IMR-90 (cell line): ENCODE data around the gene MKKS. TPM values are rescaled to one million over a fixed set of nuclear protein-coding genes. Genes with fewer than 3 reads are reported as not detected.
A peak's percentile ranks its signal among the peaks of the same experiment; 100 is the strongest.

Experiments used
- ATAC-seq: fragments of 200-7000 bp; cut with Tn5 transposase; 2 replicates; pipeline ENCODE4 v1.9.1; 2020; ENCODE audit warnings: low read depth, mild to moderate bottlenecking, moderate library complexity
- BruUV-seq: library from RNA; stranded (reverse); fragments of 400-500 nt; replicated peaks from 2 replicates; lab custom pipeline; 2021; lab: Mats Ljungman, UMichigan
- CTCF ChIA-PET: fragments of 300-600 bp; formaldehyde crosslinking; extraction: SDS; loops from one replicate; lab custom pipeline; 2021; ENCODE audit warnings: antibody characterized with exemption; lab: Yijun Ruan, JAX
- POLR2A ChIA-PET: fragments of 300-600 bp; sonication (Branson Sonifier 250); formaldehyde crosslinking; loops from one replicate; lab custom pipeline; 2022; ENCODE audit warnings: antibody characterized with exemption; ENCODE audit not compliant: unreplicated experiment; lab: Charles Lee
- DNase-seq: peaks from one replicate; pipeline ENCODE4 v3.0.0; 2013
- H2AFZ ChIP-seq: replicated peaks from 2 replicates; pipeline ENCODE3; 2013; ENCODE audit warnings: low read length, mild to moderate bottlenecking; ENCODE audit not compliant: poor library complexity
- H2AK5ac ChIP-seq: 2 replicates; pipeline ENCODE4 v1.6.1; 2013; ENCODE audit warnings: low read depth, low read length, inconsistent platforms
- H2AK9ac ChIP-seq: replicated peaks from 2 replicates; pipeline ENCODE3; 2013; ENCODE audit warnings: mild to moderate bottlenecking, low read depth, low read length, moderate library complexity; ENCODE audit not compliant: poor library complexity
- H2BK120ac ChIP-seq: 2 replicates; pipeline ENCODE4 v1.6.1; 2013; ENCODE audit warnings: low read depth, low read length, inconsistent platforms
- H2BK15ac ChIP-seq: 3 replicates; pipeline ENCODE4 v1.6.1; 2013; ENCODE audit warnings: low read depth, low read length, inconsistent platforms
- H2BK20ac ChIP-seq: 2 replicates; pipeline ENCODE4 v1.6.1; 2013; ENCODE audit warnings: low read depth, mild to moderate bottlenecking, inconsistent platforms, low read length, moderate library complexity
- H2BK5ac ChIP-seq: 2 replicates; pipeline ENCODE4 v1.6.1; 2013; ENCODE audit warnings: mild to moderate bottlenecking, low read depth, low read length, inconsistent platforms; ENCODE audit not compliant: poor library complexity, severe bottlenecking
- H3K14ac ChIP-seq: replicated peaks from 2 replicates; pipeline ENCODE4 v1.6.1; 2013; ENCODE audit warnings: low read depth, low read length, inconsistent platforms
- H3K18ac ChIP-seq: 2 replicates; pipeline ENCODE4 v1.6.1; 2013; ENCODE audit warnings: low read depth, low read length, control low read depth
- H3K23ac ChIP-seq: 2 replicates; pipeline ENCODE4 v1.6.1; 2013; ENCODE audit warnings: low read depth, low read length, inconsistent platforms
- H3K27ac ChIP-seq: 2 replicates; pipeline ENCODE4 v1.5.1; 2013; ENCODE audit warnings: mild to moderate bottlenecking, control low read depth, low read length; ENCODE audit not compliant: insufficient read depth
- H3K27me3 ChIP-seq: 2 replicates; pipeline ENCODE4 v1.6.1; 2013; ENCODE audit warnings: low read length; ENCODE audit not compliant: control insufficient read depth, insufficient read depth
- H3K36me3 ChIP-seq: 2 replicates; pipeline ENCODE4 v1.6.1; 2013; ENCODE audit warnings: low read length, mixed read lengths; ENCODE audit not compliant: control insufficient read depth, insufficient read depth
- H3K4ac ChIP-seq: 2 replicates; pipeline ENCODE4 v1.6.1; 2013; ENCODE audit warnings: low read depth, low read length, inconsistent platforms
- H3K4me1 ChIP-seq: 2 replicates; pipeline ENCODE4 v1.6.1; 2013; ENCODE audit warnings: low read length, mixed read lengths; ENCODE audit not compliant: control insufficient read depth, insufficient read depth
- H3K4me2 ChIP-seq: 2 replicates; pipeline ENCODE4 v1.6.1; 2013; ENCODE audit warnings: low read depth, mild to moderate bottlenecking, control low read depth, low read length, moderate library complexity
- H3K4me3 ChIP-seq: 2 replicates; pipeline ENCODE4 v1.5.1; 2013; ENCODE audit warnings: low read depth, mild to moderate bottlenecking, control low read depth, low read length, moderate library complexity; ENCODE audit not compliant: insufficient read depth
- H3K56ac ChIP-seq: 2 replicates; pipeline ENCODE4 v1.6.1; 2013; ENCODE audit warnings: low read length, inconsistent platforms; ENCODE audit not compliant: insufficient read depth; ENCODE audit errors: extremely low read depth
- H3K79me1 ChIP-seq, 2 experiments: 2 replicates each; pipeline ENCODE4 v1.6.1; 2013; ENCODE audit warnings: low read length in 2 of 2, inconsistent platforms in 1 of 2, low read depth in 1 of 2
- H3K9ac ChIP-seq: 2 replicates; pipeline ENCODE4 v1.6.1; 2013; ENCODE audit warnings: low read depth, low read length, control low read depth
- H3K9me1 ChIP-seq: 2 replicates; pipeline ENCODE4 v1.6.1; 2013; ENCODE audit warnings: low read length, inconsistent platforms; ENCODE audit not compliant: insufficient read depth
- H3K9me3 ChIP-seq: 2 replicates; pipeline ENCODE4 v1.6.1; 2013; ENCODE audit warnings: low read length; ENCODE audit not compliant: control insufficient read depth, insufficient read depth
- H4K20me1 ChIP-seq: 2 replicates; pipeline ENCODE4 v1.6.1; 2013; ENCODE audit warnings: low read length, inconsistent platforms; ENCODE audit not compliant: insufficient read depth
- H4K5ac ChIP-seq: 2 replicates; pipeline ENCODE4 v1.6.1; 2013; ENCODE audit warnings: mild to moderate bottlenecking, low read depth, low read length, control low read depth
- H4K8ac ChIP-seq, 2 experiments: 2 replicates each; pipeline ENCODE4 v1.6.1; 2013; ENCODE audit warnings: low read depth in 2 of 2, low read length in 2 of 2, control low read depth in 1 of 2, inconsistent platforms in 1 of 2
- H4K91ac ChIP-seq: 2 replicates; pipeline ENCODE4 v1.6.1; 2013; ENCODE audit warnings: low read depth, low read length, inconsistent platforms; ENCODE audit not compliant: insufficient read depth
- BHLHE40 ChIP-seq: fragments of 150-350 bp; IDR thresholded peaks from 2 replicates; pipeline ENCODE4 v1.6.1; 2016; ENCODE audit warnings: mild to moderate bottlenecking, low read depth, low read length
- CEBPB ChIP-seq: IDR thresholded peaks from 2 replicates; pipeline ENCODE4 v1.6.1; 2012; ENCODE audit warnings: low read depth, low read length, improper control_type of control experiment
- CHD1 ChIP-seq: IDR thresholded peaks from 2 replicates; pipeline ENCODE4 v1.6.1; 2012; ENCODE audit warnings: low read depth, low read length, improper control_type of control experiment
- ELK1 ChIP-seq: fragments of 150-350 bp; IDR thresholded peaks from 2 replicates; pipeline ENCODE4 v1.6.1; 2016; ENCODE audit warnings: low read depth, mild to moderate bottlenecking, low read length, moderate library complexity, borderline replicate concordance
- RCOR1 ChIP-seq: IDR thresholded peaks from 2 replicates; pipeline ENCODE4 v1.6.1; 2012; ENCODE audit warnings: mild to moderate bottlenecking, low read length, improper control_type of control experiment; ENCODE audit not compliant: insufficient replicate concordance
- SMC3 ChIP-seq: fragments of 150-350 bp; IDR thresholded peaks from 2 replicates; pipeline ENCODE4 v1.6.1; 2016; ENCODE audit warnings: low read depth, mild to moderate bottlenecking, antibody characterized with exemption, low read length, moderate library complexity
- USF2 ChIP-seq: fragments of 150-350 bp; IDR thresholded peaks from 2 replicates; pipeline ENCODE4 v1.6.1; 2017; ENCODE audit warnings: mild to moderate bottlenecking, antibody characterized with exemption, low read length, low read depth
- WGBS, 2 experiments: methylation state at CpG; one replicate each; pipeline versions ENCODE4 v1.1.5 to v1.1.7; 2013; ENCODE audit warnings: missing lambda C conversion rate in 2 of 2; ENCODE audit not compliant: insufficient read length in 1 of 2; ENCODE audit errors: extremely low coverage in 2 of 2; 5-methylcytosine and 5-hydroxymethylcytosine counted together
- dilution Hi-C: fragments of 300-500 bp; cut with HindIII; formaldehyde crosslinking; loops from one replicate; pipeline ENCODE4 v1.14.3; 2018; ENCODE audit warnings: low sequenced_read_pairs; ENCODE audit not compliant: unreplicated experiment
- in situ Hi-C: fragments of 300-500 bp; cut with MboI; formaldehyde crosslinking; loops from 3 replicates; pipeline ENCODE4 v1.14.3; 2019; ENCODE audit warnings: low sequenced_read_pairs, inconsistent platforms, mixed read lengths
- intact Hi-C: fragments of 100-400 bp; cut with micrococcal nuclease; formaldehyde crosslinking; loops from 2 replicates; pipeline ENCODE4 v1.10.0; 2022
- polyA plus RNA-seq, 3 experiments: library from polyadenylated mRNA; depleted of rRNA; stranded (reverse); fragments of >200 nt; gene quantifications; 2 replicates each; pipeline ENCODE4 v1.2.3, GENCODE V29; 2012; ENCODE audit warnings: low replicate concordance in 1 of 3
- total RNA-seq: library from RNA; depleted of rRNA; stranded (reverse); fragments of >200 nt; gene quantifications from 2 replicates; pipeline ENCODE4 v1.2.3, GENCODE V29; 2012

MKKS gene
- total and polyA plus RNA-seq, 2 of the 4 experiments (the other 2 are of a cell fraction): 6.9 to 7.5 TPM

- no peak overlapping the region for H3K18ac ChIP-seq
- ChIA-PET CTCF (interaction anchor here (1.1 kb wide), 1 partner anchor 10 kb away, joined by 3 read pairs; no protein-coding TSS in a partner anchor), POLR2A (no interaction called here)
- ATAC-seq (no peak), DNase-seq (no peak)
- intact Hi-C loops (no loop called here), dilution Hi-C loops (no loop called here), in situ Hi-C loops (no loop called here)
- H3K4me2 ChIP-seq: no peak overlapping the region
- no peak for TF ChIP-seq SMC3
- TF ChIP-seq CEBPB: no peak
- no peak for TF ChIP-seq BHLHE40
- TF ChIP-seq CHD1: no peak
- TF ChIP-seq ELK1: no peak
- no peak for TF ChIP-seq RCOR1
- TF ChIP-seq USF2: no peak
- no peak overlapping the region for H3K4me3 ChIP-seq
- H3K79me1 ChIP-seq: no peaks in the 10 kb centered on the region; a peak in 1 of 4 replicates
- no peak overlapping the region for H3K23ac ChIP-seq
- no peaks in the 10 kb centered on the region for H3K36me3 ChIP-seq
- H3K56ac ChIP-seq: no peak overlapping the region
- peaks cover 6% of the 10 kb centered on the region for H3K4me1 ChIP-seq
- no peak overlapping the region for H4K5ac ChIP-seq
- no peak overlapping the region for H4K8ac ChIP-seq
- H4K91ac ChIP-seq: no peak overlapping the region
- no peaks in the 10 kb centered on the region for H4K20me1 ChIP-seq
- H2AK9ac ChIP-seq: no peak overlapping the region
- no peak overlapping the region for H3K9ac ChIP-seq
- no peak overlapping the region; the same call in 1 of the 2 replicates for H3K4ac ChIP-seq
- H2BK120ac ChIP-seq: no peak overlapping the region
- H2AK5ac ChIP-seq: 0 out of 2 replicates have a peak overlapping the region, but pooled peaks have one; percentile 22
- H2BK20ac ChIP-seq: no peak overlapping the region; the same call in 1 of the 2 replicates
- H3K9me1 ChIP-seq: peaks cover 3% of the 10 kb centered on the region; the same call in 1 of the 2 replicates
- H2BK5ac ChIP-seq: no peak overlapping the region
- no peak overlapping the region for H3K27ac ChIP-seq
- H3K9me3 ChIP-seq: no peaks in the 10 kb centered on the region
- no peak overlapping the region for H3K14ac ChIP-seq
- no peaks in the 10 kb centered on the region for H3K27me3 ChIP-seq
- BruUV-seq: no TSS peak
- H2AFZ ChIP-seq: no peak overlapping the region
- WGBS, 2 experiments: 90% methylated on average over 2 of the region's 12 CpGs; no CpG with 5 or more reads in 1 of the 2 experiments
- no peak overlapping the region for H2BK15ac ChIP-seq
Observed at GRCh38 chr20:10367943-10368701, 65.9 kb downstream of the MKKS start.
